HT-29 (cell line): ENCODE results near the gene ZNF669. TPM values are rescaled to one million over a fixed set of nuclear protein-coding genes. Genes with fewer than 3 reads are reported as not detected.

Experiments
- DNase-seq: peaks from one replicate; pipeline ENCODE4 v3.0.0-alpha.2; 2015; ENCODE audit warnings: low spot score
- total RNA-seq: library from RNA; depleted of rRNA; stranded (reverse); fragments of >200 nt; shearing (Covaris generic); gene quantifications from 2 replicates; pipeline ENCODE4 v1.2.3, GENCODE V29; 2014; rRNA removed

The ZNF669 gene
- total RNA-seq, 1 experiment from 2014 or later: 6.2 TPM

- DNase-seq: no peak
Measured at GRCh38 chr1:247077213-247077612, 26.9 kb downstream of the ZNF669 start.

GRCh38 chr1:247070645-247071044 lies 33.5 kb downstream of the ZNF669 start:
- DNase-seq: no peak

- no peak for DNase-seq
Measured at GRCh38 chr1:247064304-247064703, 39.9 kb downstream of the ZNF669 start.

- no peak for DNase-seq
Measured at GRCh38 chr1:247060771-247061170, 43.4 kb downstream of the ZNF669 start.

GRCh38 chr1:247056071-247056470 lies 48.1 kb downstream of the ZNF669 start:
- no peak for DNase-seq

- DNase-seq: no peak
Measured at GRCh38 chr1:247054992-247055415, 49.2 kb downstream of the ZNF669 start.

Other genes with a start within 250 kb of the ZNF669 start
- gene AHCTF1, start 172.4 kb downstream of the ZNF669 start, total RNA-seq: 18.2 and 19.7 TPM in 2 replicates
- 6.0 and 8.1 TPM in 2 replicates for gene ZNF695, start 96.3 kb downstream of the ZNF669 start, total RNA-seq
- gene ZNF670, start 25.5 kb downstream of the ZNF669 start, total RNA-seq: 1.4 and 2.2 TPM in 2 replicates
- gene ZNF124, start 67.7 kb upstream of the ZNF669 start, total RNA-seq: 6.4 and 8.0 TPM in 2 replicates
- not detected in 2 replicates for gene VN1R5, start 151.7 kb upstream of the ZNF669 start, total RNA-seq
- gene ZNF496, start 227.5 kb upstream of the ZNF669 start, total RNA-seq: 34.3 and 37.7 TPM in 2 replicates